ENCODE data around the gene TBC1D2.
"Not testable (repeated sequence)": the region's sequence is repeated elsewhere in the genome, so short reads cannot be mapped to it uniquely, and the experiment has no call there.

TBC1D2 gene

GRCh38 chr9:98271479-98271878 lies 16.0 kb upstream of the TBC1D2 start:
- no peak for DNase-seq

DNA sequence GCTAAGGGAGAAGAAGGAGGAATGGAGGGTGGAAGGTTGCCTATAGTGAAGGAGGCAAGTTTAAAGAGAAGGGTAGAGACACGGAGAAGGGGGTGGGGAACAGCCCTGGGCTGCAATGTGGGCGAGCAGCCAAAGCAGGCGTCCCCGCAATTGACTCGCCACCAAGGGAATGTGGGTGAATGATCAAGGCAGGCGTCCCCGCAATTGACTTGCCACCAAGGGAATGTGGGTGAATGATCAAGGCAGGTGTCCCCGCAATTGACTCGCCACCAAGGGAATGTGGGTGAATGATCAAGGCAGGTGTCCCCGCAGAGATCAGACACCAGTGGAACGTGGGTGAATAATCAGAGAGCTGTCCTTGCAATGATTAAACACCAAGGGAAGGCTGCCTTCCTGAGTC lies 14.8 kb upstream of the TBC1D2 start:
- not testable (repeated sequence) for DNase-seq

- DNase-seq, result not testable (repeated sequence)
Observed at GRCh38 chr9:98269652-98270051, 14.2 kb upstream of the TBC1D2 start.

DNA sequence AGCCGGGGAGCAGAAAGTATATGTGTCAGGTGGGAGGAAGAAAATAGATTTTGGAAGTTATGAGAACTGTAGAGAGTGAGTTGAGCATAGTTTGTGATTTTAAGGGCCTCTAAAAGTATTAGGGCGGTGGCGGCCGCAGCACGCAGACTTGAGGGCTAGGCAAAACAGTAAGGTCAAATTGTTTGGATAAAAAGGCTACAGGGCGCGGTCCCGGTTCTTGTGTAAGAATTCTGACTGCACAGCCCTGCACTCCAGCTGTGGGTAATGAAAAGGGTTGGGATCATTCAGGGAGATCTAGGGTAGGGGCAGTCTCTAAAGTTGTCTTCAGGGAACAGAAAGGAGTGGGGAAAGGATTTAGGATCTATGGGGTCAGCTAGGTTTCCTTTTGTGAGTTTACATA lies 12.1 kb upstream of the TBC1D2 start:
- not testable (repeated sequence) for DNase-seq

DNA sequence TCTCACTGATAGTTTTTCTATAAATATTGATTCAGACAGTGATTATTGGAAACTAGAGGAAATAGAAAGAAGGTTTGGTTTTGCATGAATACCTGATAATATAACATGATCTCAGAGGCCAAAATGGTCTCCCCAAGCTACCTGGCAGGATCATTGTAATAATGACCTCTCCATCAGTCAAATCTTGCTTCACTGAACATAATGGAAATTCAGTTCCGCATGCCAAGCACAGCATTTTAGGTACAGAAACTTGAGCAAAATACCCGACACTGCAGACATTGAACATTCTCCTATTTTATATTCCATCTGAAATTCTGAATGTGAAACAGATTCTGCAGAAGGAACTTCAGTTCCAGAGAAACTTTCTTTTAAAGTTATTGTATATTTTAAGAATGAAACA lies 9.1 kb upstream of the TBC1D2 start:
- no peak for DNase-seq

GRCh38 chr9:98263482-98264357 lies 8.3 kb upstream of the TBC1D2 start:
- peak; percentile 43 to 86 (median 73) for DNase-seq

DNA sequence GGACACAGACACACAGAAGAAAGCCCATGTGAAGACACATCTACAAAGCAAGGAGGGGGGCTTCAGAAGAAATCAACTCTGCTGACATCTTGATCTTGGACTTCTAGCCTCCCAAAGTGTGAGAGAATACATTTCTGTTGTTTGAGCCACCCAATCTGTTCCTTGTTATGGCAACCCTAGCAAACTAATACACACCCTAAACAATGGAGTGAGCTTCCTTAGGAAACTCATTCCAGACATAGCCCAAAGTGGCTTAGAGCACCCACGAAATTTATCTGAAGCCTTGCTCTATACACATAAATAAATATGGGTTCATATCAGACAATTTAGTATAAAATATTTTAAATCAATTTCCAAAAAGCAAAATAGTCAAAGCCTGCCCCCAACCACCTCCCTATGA lies 7.6 kb upstream of the TBC1D2 start:
- DNase-seq, result no peak

- DNase-seq, result no peak
Observed at GRCh38 chr9:98262056-98262455, 6.6 kb upstream of the TBC1D2 start.

DNA sequence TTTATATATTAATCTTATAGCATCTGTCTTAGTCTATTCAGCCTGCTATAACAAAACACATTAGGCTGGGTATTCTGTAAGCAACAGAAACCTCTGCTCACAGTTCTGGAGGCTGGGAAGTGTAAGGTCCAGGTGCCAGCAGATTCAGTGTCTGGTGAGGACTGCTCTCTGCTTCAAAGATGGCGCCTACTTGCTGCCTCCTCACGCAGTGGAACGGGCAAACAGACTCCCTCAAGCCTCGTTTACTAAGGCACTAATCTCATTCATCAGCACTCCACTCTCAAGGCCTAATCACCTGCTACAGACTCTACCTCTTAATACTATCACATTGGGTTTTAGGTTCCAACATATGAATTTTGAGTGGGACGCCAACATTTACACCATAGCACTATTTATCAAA lies 5.2 kb upstream of the TBC1D2 start:
- no peak for DNase-seq

GRCh38 chr9:98259791-98260190 lies 4.3 kb upstream of the TBC1D2 start:
- no peak for DNase-seq

GRCh38 chr9:98256756-98257155 lies 1.3 kb upstream of the TBC1D2 start:
- peak in 1 of 5 experiments; percentile 84 for DNase-seq

DNA sequence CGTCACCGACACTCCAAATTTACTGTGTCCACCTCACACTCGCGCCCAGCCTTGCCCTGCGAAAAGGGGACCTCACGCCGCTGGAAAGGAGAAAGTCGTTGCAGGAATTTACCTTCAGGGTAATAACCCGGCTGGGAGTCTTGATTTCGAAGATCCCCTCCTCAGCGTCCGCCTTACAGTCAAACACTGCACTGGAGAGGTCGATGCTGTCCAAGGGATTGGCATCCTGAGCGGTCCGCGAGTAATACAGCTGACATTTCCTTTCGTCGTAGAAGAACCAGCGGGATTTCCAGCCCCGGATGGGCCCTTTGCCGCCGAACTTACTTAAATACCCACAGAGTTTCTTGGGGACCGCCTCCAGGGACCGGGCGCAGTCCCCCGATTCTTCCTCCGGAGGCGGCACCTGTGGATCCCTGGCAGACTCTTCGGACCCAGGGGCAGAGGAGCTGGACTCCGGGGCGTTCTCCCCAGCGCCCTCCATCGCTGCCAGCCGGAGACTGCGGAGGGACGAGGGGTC lies 330 bp downstream of the TBC1D2 start:
- DNase-seq, result peak in 2 of 5 experiments; percentile 9 to 43

DNA sequence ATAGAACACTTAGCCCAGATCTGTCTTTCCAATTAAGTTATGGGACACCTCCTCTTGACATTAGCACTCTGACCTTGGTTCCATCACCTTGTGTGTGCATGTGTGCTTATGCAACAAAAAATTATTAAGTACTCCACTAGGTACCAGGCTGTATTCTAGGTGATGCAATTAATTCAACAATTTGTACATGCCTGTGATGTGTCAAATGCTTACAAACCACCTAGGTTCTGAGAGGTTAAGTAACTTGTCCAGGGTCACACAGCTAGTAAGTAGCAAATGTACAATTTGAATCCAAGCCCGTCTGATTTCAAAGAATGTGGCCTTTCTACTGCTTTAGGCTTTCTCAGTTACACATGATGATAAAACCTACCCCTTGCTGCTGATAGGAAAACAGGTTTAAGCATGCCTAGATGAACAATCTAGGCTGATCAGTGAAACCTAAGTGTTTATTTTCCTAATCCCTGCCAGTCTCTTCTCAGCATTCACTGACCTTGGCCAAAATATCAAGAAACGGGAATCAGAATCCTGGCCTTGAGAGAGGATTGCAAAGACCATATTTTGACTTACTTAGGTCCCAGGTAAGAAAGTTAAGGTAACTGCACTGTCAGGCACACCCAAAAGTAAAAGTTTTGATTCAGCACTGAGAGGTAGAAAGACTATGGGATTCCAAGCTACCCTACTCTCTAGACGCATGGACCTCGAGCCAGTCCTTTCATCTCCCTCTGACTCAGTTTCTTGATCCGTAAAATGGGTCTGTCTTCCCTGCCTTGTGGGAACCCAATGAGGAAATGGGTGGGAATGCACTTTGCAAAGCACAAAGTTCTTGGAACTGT lies 1.0 kb downstream of the TBC1D2 start:
- no peak for DNase-seq

GRCh38 chr9:98253565-98253964 lies 1.9 kb downstream of the TBC1D2 start:
- DNase-seq, result no peak

- DNase-seq, result no peak
Observed at GRCh38 chr9:98251551-98251950, 3.9 kb downstream of the TBC1D2 start.

- no peak for DNase-seq
Observed at GRCh38 chr9:98249771-98250170, 5.7 kb downstream of the TBC1D2 start.

- DNase-seq, result peak in 2 of 5 experiments; percentile 8 to 40
Observed at GRCh38 chr9:98248737-98249474, 6.5 kb downstream of the TBC1D2 start.

GRCh38 chr9:98247831-98248657 lies 7.4 kb downstream of the TBC1D2 start:
- no peak for DNase-seq

GRCh38 chr9:98242426-98242825 lies 13.0 kb downstream of the TBC1D2 start:
- no peak for DNase-seq

DNA sequence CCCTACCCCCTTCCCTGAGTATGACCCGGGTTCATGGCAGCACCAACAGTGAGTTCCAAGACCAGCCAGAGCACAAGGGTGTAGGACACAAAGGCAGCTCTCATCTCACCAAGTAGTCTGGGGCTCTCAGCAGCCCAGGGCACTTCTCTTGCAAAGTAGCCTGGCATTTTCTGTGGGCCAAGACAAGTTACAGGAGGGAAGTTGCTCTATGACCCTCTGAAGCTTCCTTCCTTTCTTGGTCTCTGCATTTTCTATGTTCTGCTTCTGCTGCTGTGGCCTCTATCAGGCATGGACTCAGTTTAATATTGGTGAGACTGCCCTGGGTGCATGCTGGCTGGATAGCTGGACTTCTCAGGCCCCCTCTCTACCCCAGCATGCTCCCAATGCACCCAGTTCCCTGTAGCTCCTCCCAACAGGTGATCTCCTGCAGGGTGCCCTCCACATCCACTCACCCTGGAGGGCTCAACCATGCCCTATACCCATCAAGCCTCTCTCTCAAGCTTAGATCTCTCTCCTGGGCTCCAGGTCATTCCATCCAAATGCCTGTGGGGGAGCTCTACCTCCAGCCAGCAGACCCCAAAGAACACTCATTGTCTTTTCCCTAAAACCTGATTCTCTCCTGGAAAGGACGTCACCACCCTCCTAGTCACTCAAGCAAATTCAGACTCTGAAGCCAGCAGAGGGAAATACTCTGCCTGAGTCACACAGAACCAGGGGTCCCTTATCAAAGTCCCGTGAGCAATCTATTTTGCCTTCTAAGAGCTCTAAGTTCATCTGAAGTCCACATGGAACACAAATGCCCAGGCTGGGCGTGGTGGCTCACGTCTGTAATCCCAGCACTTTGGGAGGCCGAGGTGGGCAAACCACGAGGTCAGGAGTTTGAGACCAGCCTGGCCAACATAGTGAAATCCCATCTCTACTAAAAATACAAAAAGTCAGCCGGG lies 13.8 kb downstream of the TBC1D2 start:
- no peak for DNase-seq

DNA sequence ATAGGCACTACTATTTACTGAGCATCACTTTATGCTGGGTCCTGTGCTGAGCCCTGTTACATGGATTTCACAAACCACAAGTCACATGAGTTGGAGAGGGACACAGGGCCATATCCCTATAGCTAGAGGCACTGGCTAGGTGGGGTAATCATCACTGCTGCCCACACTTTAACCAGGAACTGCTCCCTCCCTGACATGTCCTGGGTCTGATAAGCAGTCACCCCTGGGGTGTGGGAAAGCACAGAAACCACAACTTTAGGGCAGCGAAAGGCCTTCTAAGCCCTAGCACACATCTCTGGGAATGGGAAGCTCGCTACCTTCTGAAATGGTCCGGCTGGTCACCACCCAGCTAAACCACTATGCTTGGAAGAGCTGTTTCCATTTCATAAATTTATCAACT lies 15.0 kb downstream of the TBC1D2 start:
- DNase-seq, result no peak
